ENCODE results near the gene TBXAS1.
"Not testable (repeated sequence)": the region's sequence is repeated elsewhere in the genome, so short reads cannot be mapped to it uniquely, and the experiment has no call there.

TBXAS1 gene

DNA sequence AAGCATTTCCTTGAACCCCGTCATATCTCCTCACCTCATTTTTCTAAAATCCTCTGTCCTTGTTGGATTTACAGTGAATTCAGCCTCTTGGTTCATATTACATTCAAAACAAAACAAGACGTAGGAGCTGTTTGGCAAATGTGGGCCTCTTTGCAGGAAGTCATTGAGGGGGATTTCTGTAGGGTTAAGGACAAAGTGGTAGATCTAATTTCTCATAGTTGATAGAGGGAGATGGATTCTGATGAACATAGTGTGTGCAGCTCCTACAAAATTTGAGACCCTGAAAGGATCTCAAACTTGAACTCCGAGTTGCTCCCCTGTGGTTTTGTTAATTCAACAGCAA, 682 bp downstream of the TBXAS1 start:
- TF ChIP-seq, protein P1, sequence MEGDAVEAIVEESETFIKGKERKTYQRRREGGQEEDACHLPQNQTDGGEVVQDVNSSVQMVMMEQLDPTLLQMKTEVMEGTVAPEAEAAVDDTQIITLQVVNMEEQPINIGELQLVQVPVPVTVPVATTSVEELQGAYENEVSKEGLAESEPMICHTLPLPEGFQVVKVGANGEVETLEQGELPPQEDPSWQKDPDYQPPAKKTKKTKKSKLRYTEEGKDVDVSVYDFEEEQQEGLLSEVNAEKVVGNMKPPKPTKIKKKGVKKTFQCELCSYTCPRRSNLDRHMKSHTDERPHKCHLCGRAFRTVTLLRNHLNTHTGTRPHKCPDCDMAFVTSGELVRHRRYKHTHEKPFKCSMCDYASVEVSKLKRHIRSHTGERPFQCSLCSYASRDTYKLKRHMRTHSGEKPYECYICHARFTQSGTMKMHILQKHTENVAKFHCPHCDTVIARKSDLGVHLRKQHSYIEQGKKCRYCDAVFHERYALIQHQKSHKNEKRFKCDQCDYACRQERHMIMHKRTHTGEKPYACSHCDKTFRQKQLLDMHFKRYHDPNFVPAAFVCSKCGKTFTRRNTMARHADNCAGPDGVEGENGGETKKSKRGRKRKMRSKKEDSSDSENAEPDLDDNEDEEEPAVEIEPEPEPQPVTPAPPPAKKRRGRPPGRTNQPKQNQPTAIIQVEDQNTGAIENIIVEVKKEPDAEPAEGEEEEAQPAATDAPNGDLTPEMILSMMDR (IDR thresholded peaks at IDR 0.05; ENCODE audit: low read depth, low read length, missing control alignments) = no peak
- DNase-seq (ENCODE audit: low read depth) = no peak
- in situ Hi-C loops (cut with HindIII; ENCODE audit: low sequenced_read_pairs) = no loop called here
- no peak overlapping the region for H3K4me3 ChIP-seq (ENCODE audit: low read depth, low read length)

DNA sequence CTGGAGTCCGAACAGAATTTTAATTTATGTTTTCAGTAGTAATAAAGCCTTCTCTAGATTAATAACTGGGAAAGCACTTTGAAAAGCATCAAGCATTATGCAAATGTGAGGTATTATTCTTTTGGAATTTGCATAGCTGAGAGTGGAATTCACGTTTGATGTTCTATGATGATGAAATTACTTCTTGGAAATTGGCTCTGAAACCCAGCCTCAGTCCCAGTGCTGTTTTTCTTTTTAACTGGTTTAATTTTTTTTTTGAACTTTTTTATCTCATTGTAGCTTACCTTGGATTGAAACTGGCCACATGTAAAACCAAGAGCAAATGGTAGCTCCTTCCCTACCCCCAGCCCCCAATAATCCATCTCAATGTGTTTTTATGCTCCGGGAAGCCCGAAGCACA, 1.2 kb downstream of the TBXAS1 start:
- in situ Hi-C loops (cut with HindIII; ENCODE audit: low sequenced_read_pairs) = no loop called here
- TF ChIP-seq, protein P1 (IDR thresholded peaks at IDR 0.05; ENCODE audit: low read depth, low read length, missing control alignments) = no peak
- H3K4me3 ChIP-seq (ENCODE audit: low read depth, low read length) = no peak overlapping the region
- DNase-seq (ENCODE audit: low read depth) = no peak

DNA sequence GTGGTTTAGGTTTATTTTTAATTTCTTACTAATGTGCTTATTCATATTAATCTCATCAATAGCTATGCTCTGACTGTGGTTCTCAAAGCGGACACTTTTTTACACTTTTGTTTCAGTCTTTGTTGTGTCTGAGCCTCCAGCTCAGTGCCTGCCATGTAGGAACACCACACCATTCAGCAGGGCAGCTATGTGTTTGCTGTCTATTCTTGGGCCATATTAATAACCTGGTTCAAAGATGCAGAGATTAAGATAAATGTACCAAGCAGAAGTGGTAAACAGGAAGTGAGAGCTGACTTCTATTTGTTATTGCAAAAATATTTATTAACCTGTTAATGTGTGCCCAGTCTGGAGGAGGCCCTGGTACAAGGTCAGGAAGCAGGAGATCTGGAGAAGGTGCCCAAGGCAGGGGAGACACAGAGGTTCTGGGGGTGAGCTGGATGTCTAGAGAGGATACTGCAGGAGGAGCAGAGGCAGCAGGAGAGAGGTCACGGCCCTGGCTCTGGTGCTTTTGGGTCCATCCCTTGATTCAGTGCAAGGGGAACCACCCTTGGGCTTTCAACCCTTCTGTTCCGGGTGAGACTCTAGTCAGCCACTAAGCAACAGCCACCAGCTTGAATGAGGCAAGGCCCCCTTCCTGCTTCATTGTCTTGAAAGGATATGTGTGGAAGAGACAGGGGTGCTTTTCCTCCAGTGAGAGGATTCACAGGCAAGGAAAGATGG, 1.9 kb downstream of the TBXAS1 start:
- in situ Hi-C loops (cut with HindIII; ENCODE audit: low sequenced_read_pairs) = no loop called here
- TF ChIP-seq, protein P1 (IDR thresholded peaks at IDR 0.05; ENCODE audit: low read depth, low read length, missing control alignments) = no peak

DNA sequence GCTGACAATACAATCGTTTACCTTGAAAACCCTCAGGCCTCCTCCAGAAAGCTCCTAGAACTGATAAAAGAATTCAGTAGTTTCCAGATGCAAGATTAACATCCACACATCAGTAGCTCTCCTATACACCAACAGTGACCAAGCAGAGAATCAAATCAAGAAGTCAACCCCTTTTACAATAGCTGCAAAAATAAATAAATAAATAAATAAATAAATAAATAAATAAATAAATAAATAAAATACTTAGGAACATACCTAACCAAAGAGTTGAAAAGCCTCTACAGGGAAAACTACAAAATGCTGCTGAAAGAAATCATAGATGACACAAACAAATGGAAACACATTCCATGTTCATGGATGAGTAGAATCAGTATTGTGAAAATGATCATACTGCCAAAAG, 6.8 kb downstream of the TBXAS1 start:
- in situ Hi-C loops (cut with HindIII; ENCODE audit: low sequenced_read_pairs); H3K4me3 ChIP-seq (ENCODE audit: low read depth, low read length); DNase-seq (ENCODE audit: low read depth): not testable (repeated sequence)

More for the DNA sequence above, 1.9 kb downstream of the TBXAS1 start:
- no peak overlapping the region for H3K4me3 ChIP-seq (ENCODE audit: low read depth, low read length)
- no peak for DNase-seq (ENCODE audit: low read depth)

DNA sequence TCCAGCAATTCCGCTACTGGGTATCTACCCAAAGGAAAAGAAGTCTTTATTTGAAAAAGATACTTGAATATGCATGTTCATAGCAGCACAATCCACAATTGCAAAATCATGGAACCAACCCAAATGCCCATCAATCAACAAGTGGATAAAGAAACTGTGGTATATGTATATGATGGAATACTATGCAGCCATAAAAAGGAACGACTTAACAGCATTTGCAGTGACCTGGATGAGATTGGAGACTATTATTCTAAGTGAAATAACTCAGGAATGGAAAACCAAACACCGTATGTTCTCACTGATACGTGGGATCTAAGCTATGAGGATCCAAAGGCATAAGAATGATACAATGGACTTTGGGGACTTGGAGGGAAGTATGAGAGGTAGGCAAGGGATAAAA, 8.2 kb downstream of the TBXAS1 start:
- in situ Hi-C loops (cut with HindIII; ENCODE audit: low sequenced_read_pairs); H3K4me3 ChIP-seq (ENCODE audit: low read depth, low read length); DNase-seq (ENCODE audit: low read depth): not testable (repeated sequence)

DNA sequence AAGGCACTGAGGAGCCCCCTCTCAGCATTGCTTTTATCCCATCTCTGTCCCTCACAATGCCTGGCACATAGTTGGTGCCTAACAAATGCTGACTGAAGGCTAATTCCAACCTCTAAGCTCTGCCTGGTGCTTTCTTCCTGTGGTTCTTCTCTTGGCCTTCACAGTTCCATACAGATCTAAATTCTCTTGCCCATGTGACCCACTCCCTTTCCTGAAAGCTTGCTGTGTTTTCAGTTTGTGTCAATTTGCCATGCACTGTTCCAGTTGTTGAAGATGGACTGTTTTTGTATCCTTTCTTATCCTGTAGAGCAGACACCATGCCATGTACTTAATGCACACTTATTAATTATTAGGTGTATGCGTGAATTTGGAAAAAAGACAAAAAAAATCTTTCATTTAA, 9.2 kb downstream of the TBXAS1 start:
- TF ChIP-seq, protein P1 (IDR thresholded peaks at IDR 0.05; ENCODE audit: low read depth, low read length, missing control alignments) = no peak
- H3K4me3 ChIP-seq (ENCODE audit: low read depth, low read length) = no peak overlapping the region
- DNase-seq (ENCODE audit: low read depth) = no peak
- in situ Hi-C loops (cut with HindIII; ENCODE audit: low sequenced_read_pairs) = no loop called here

DNA sequence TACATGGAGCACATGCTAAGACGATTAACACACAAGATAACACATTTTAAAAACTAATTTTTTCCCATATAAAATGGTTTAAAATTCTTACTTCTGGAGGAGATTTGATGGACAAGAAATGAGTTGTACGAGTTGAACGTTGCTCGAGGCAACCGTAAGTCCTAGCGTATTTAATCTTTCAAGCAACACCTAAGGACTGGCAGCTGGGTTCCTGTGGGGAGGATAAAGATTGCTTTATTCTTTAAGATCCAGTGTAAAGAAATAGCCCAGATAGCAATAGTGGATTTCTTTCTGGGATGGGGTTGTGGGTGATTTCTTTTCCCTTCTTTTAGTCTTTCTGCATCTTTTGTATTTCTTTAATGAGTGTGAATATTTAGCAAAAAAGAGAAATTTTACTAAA, 9.8 kb downstream of the TBXAS1 start:
- in situ Hi-C loops (cut with HindIII; ENCODE audit: low sequenced_read_pairs) = no loop called here
- TF ChIP-seq, protein P1 (IDR thresholded peaks at IDR 0.05; ENCODE audit: low read depth, low read length, missing control alignments) = no peak
- H3K4me3 ChIP-seq (ENCODE audit: low read depth, low read length) = no peak overlapping the region
- DNase-seq (ENCODE audit: low read depth) = no peak

DNA sequence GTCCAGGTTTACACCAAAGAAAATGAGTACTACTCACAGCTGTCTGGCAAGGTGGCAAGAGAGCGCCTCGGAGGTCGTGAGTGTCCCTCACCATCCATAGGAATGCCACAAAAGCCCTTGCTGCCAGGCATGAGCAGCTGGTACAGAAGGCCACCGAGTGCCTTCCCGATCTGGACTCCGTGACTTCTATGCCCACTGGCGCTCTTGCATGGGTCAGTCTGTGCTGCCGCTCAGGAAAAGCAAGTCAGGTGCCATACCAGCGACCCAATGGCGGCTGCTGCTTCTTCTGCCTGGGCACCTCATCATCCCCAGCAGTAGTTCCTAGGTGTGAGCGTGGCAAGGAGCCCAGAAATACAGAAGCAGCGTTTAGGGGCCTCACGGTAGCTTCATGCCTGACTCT, 11.7 kb downstream of the TBXAS1 start:
- in situ Hi-C loops (cut with HindIII; ENCODE audit: low sequenced_read_pairs) = no loop called here
- TF ChIP-seq, protein P1 (IDR thresholded peaks at IDR 0.05; ENCODE audit: low read depth, low read length, missing control alignments) = no peak
- H3K4me3 ChIP-seq (ENCODE audit: low read depth, low read length) = no peak overlapping the region
- no peak for DNase-seq (ENCODE audit: low read depth)
